ENCODE data around the gene UBLCP1. TPM values are rescaled to one million over a fixed set of nuclear protein-coding genes. Genes with fewer than 3 reads are reported as not detected.

The UBLCP1 gene
- total and polyA plus RNA-seq, 2 of the 13 experiments (the other 11 are each of a cell fraction or from before 2014, with no cell fraction given) = 6.5 to 12.6 TPM

GRCh38 chr5:159215886-159216285, 47.2 kb upstream of the UBLCP1 start:
- FAIRE-seq = no peak
- POLR2A ChIA-PET = no interaction called here

GRCh38 chr5:159216454-159216853, 46.6 kb upstream of the UBLCP1 start:
- 51% methylated on average over 2 of the region's 2 CpGs for WGBS (ENCODE audit: low lambda C conversion rate)
- H3K9me3 ChIP-seq (ENCODE audit: low read length) = no peaks in the 10 kb centered on the region
- no peak for DNase-seq (ENCODE audit: low spot score)
- no peaks in the 10 kb centered on the region for H4K20me1 ChIP-seq (ENCODE audit: insufficient read depth, low read length)
- ChIA-PET POLR2A (no interaction called here), CTCF (ENCODE audit: low intra/inter-chr PET ratio, low total read pairs) (no interaction called here)
- H3K27me3 ChIP-seq (ENCODE audit: control insufficient read depth in 1 of 2, insufficient read depth in 2 of 2, low read length in 2 of 2) = no peaks in the 10 kb centered on the region
- no TSS peak for BruUV-seq (replicated peaks)
- H2AFZ ChIP-seq (ENCODE audit: low read length) = no peak overlapping the region
- no peak overlapping the region for H3K27ac ChIP-seq (ENCODE audit: extremely low read length, insufficient read depth, low read length)
- no peaks in the 10 kb centered on the region for H3K36me3 ChIP-seq (replicated peaks in 1 of 2; ENCODE audit: control insufficient read depth in 1 of 2, insufficient read depth in 2 of 2, low read length in 2 of 2)
- no peak overlapping the region for H3K4me3 ChIP-seq (replicated peaks in 1 of 3; ENCODE audit: insufficient read depth in 1 of 3, low read depth in 2 of 3, low read length in 3 of 3)
- H3K9ac ChIP-seq (ENCODE audit: insufficient read depth, low read depth, low read length) = no peak overlapping the region
- no peaks in the 10 kb centered on the region for H3K79me2 ChIP-seq (ENCODE audit: insufficient read depth, low read length)
- FAIRE-seq = no peak
- H3K4me1 ChIP-seq (ENCODE audit: insufficient read depth, low read length) = no peaks in the 10 kb centered on the region
- in situ Hi-C loops (cut with HindIII; ENCODE audit: extremely low pct_ligation_motif_present, low pct_unique_long_range_greater_than_20kb) = no loop called here
- no peak overlapping the region for H3K4me2 ChIP-seq (ENCODE audit: low read depth, low read length)
- no peak for ATAC-seq
- intact Hi-C loops (cut with micrococcal nuclease; ENCODE audit: unreplicated experiment) = no loop called here
- TF ChIP-seq ZNF143 (CRISPR knock-in tag; IDR thresholded peaks at IDR 0.05) (no peak), FOXC1 (CRISPR knock-in tag; IDR thresholded peaks at IDR 0.05; ENCODE audit: borderline replicate concordance) (no peak), SSRP1 (CRISPR knock-in tag; IDR thresholded peaks at IDR 0.05) (no peak), ZBTB7B (CRISPR knock-in tag; IDR thresholded peaks at IDR 0.05) (no peak), MTA3 (CRISPR knock-in tag; IDR thresholded peaks at IDR 0.05) (no peak), ARID2 (CRISPR knock-in tag; IDR thresholded peaks at IDR 0.05; ENCODE audit: borderline replicate concordance) (no peak), RORA (CRISPR knock-in tag; IDR thresholded peaks at IDR 0.05) (no peak), CCAR2 (optimal IDR thresholded peaks at IDR 0.05; ENCODE audit: low read depth, low read length) (no peak), TEAD2 (CRISPR knock-in tag; IDR thresholded peaks at IDR 0.05) (no peak)
- TF ChIP-seq, protein P1, sequence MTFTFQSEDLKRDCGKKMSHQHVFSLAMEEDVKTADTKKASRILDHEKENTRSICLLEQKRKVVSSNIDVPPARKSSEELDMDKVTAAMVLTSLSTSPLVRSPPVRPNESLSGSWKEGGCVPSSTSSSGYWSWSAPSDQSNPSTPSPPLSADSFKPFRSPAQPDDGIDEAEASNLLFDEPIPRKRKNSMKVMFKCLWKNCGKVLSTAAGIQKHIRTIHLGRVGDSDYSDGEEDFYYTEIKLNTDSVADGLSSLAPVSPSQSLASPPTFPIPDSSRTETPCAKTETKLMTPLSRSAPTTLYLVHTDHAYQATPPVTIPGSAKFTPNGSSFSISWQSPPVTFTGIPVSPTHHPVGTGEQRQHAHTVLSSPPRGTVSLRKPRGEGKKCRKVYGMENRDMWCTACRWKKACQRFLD (CRISPR knock-in tag; IDR thresholded peaks at IDR 0.05; ENCODE audit: borderline replicate concordance) = no peak

More at GRCh38 chr5:159215886-159216285, 47.2 kb upstream of the UBLCP1 start:
- ATAC-seq = no peak
- H3K9ac ChIP-seq (ENCODE audit: insufficient read depth, low read depth, low read length) = no peak overlapping the region
- no peak overlapping the region for H3K4me2 ChIP-seq (ENCODE audit: low read depth, low read length)
- 42% methylated on average over 3 of the region's 3 CpGs for WGBS (ENCODE audit: low lambda C conversion rate)
- no peaks in the 10 kb centered on the region for H3K36me3 ChIP-seq (replicated peaks in 1 of 2; ENCODE audit: control insufficient read depth in 1 of 2, insufficient read depth in 2 of 2, low read length in 2 of 2)
- BruUV-seq (replicated peaks) = no TSS peak
- no peaks in the 10 kb centered on the region for H3K79me2 ChIP-seq (ENCODE audit: insufficient read depth, low read length)
- H3K27me3 ChIP-seq (ENCODE audit: control insufficient read depth in 1 of 2, insufficient read depth in 2 of 2, low read length in 2 of 2) = no peaks in the 10 kb centered on the region
- no peak for DNase-seq (ENCODE audit: low spot score)
- no peak overlapping the region for H3K27ac ChIP-seq (ENCODE audit: extremely low read length, insufficient read depth, low read length)
- H4K20me1 ChIP-seq (ENCODE audit: insufficient read depth, low read length) = no peaks in the 10 kb centered on the region
- in situ Hi-C loops (cut with HindIII; ENCODE audit: extremely low pct_ligation_motif_present, low pct_unique_long_range_greater_than_20kb) = no loop called here
- H2AFZ ChIP-seq (ENCODE audit: low read length) = no peak overlapping the region
- peaks cover under 1% of the 10 kb centered on the region for H3K4me1 ChIP-seq (ENCODE audit: insufficient read depth, low read length)
- intact Hi-C loops (cut with micrococcal nuclease; ENCODE audit: unreplicated experiment) = no loop called here
- CTCF ChIA-PET (ENCODE audit: low intra/inter-chr PET ratio, low total read pairs) = no interaction called here
- no peak overlapping the region for H3K4me3 ChIP-seq (replicated peaks in 1 of 3; ENCODE audit: insufficient read depth in 1 of 3, low read depth in 2 of 3, low read length in 3 of 3)
- TF ChIP-seq SP1 (IDR thresholded peaks at IDR 0.05) (no peak), SP1 (CRISPR knock-in tag; IDR thresholded peaks at IDR 0.05) (no peak), ZFP82 (CRISPR knock-in tag; IDR thresholded peaks at IDR 0.05; ENCODE audit: borderline replicate concordance) (no peak), ZFP36L1 (CRISPR knock-in tag; IDR thresholded peaks at IDR 0.05) (no peak), ZNF800 (CRISPR knock-in tag; IDR thresholded peaks at IDR 0.05) (no peak), ZNF605 (CRISPR knock-in tag; IDR thresholded peaks at IDR 0.05) (no peak), KAT2B (IDR thresholded peaks at IDR 0.05; ENCODE audit: borderline replicate concordance, low read depth, low read length) (no peak), RFXANK (CRISPR knock-in tag; IDR thresholded peaks at IDR 0.05) (no peak), EED (CRISPR knock-in tag; IDR thresholded peaks at IDR 0.05) (no peak)
- no peaks in the 10 kb centered on the region for H3K9me3 ChIP-seq (ENCODE audit: low read length)
